ENCODE measurements around the gene AMER3.
"Not testable (repeated sequence)": the region's sequence is repeated elsewhere in the genome, so short reads cannot be mapped to it uniquely, and the experiment has no call there.

- TF ChIP-seq CTCF (IDR thresholded peaks at IDR 0.05); POLR2AphosphoS5 (IDR thresholded peaks at IDR 0.05; ENCODE audit: low read depth, low read length); SIN3A (IDR thresholded peaks at IDR 0.05; ENCODE audit: borderline replicate concordance, insufficient read depth, low read depth, low read length): not testable (repeated sequence)
These were observed 23.1 kb upstream of the AMER3 start for GRCh38 chr2:130732257-130732656.

All from Panc1 (cell line).